Ovary (tissue), 3 donors: ENCODE measurements around the gene CA11.

ENCODE experiments used
- EP300 ChIP-seq: sonication (generic); formaldehyde crosslinking; IDR thresholded peaks from one replicate; pipeline ENCODE4 v1.6.1; 2017; ENCODE audit warnings: antibody characterized with exemption
- POLR2A ChIP-seq: fragments of 450-650 bp; IDR thresholded peaks from one replicate; pipeline ENCODE4 v1.6.1; 2017; ENCODE audit warnings: antibody characterized with exemption, mild to moderate bottlenecking, moderate library complexity
- TF ChIP-seq, protein P1 (sequence below), 3 donors: fragments of 450-650 bp in 2 of 3; fragments of 200-600 bp in 1 of 3; IDR thresholded peaks; one replicate each; pipeline versions ENCODE4 v1.5.1 to v1.8.0; 2016 to 2022; ENCODE audit warnings: antibody characterized with exemption in 3 of 3, mild to moderate bottlenecking in 1 of 3
- donor health status: DM: no; HTN: no; CAD: no.

DNA sequence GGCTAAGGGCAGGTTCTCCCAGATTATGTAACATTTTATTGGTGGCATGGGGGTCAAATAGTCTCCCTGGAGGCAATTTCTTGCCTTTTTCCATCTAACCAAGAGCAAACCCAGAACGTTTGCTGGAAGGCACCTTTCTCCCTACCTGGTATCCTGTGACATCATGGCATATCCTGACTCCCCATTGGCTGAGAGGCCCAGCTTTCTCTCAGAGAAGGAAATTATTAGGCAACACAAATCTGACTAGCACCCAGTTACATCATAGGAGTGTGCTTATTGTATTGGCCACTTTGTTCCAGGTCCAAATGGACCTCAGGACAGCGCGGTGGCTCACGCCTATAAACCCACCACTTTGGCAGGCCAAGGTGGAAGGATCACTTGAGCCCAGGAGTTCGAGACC lies 13.8 kb upstream of the CA11 start:
- TF ChIP-seq, protein P1, sequence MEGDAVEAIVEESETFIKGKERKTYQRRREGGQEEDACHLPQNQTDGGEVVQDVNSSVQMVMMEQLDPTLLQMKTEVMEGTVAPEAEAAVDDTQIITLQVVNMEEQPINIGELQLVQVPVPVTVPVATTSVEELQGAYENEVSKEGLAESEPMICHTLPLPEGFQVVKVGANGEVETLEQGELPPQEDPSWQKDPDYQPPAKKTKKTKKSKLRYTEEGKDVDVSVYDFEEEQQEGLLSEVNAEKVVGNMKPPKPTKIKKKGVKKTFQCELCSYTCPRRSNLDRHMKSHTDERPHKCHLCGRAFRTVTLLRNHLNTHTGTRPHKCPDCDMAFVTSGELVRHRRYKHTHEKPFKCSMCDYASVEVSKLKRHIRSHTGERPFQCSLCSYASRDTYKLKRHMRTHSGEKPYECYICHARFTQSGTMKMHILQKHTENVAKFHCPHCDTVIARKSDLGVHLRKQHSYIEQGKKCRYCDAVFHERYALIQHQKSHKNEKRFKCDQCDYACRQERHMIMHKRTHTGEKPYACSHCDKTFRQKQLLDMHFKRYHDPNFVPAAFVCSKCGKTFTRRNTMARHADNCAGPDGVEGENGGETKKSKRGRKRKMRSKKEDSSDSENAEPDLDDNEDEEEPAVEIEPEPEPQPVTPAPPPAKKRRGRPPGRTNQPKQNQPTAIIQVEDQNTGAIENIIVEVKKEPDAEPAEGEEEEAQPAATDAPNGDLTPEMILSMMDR (IDR thresholded peaks at IDR 0.05) = no peak
- TF ChIP-seq POLR2A (no peak), EP300 (no peak)
